K562 (cell line): Measurements from ENCODE around the gene GBA3.

ENCODE experiments used
- ELF4 ChIP-seq: fragments of 450-650 bp; formaldehyde crosslinking; IDR thresholded peaks from 2 replicates; pipeline ENCODE4 v1.4.0; 2022; ENCODE audit warnings: missing genetic modification characterization
- RNF2 ChIP-seq: sonication (generic); IDR thresholded peaks from 2 replicates; pipeline ENCODE4 v1.6.1; 2016
- SPI1 ChIP-seq: IDR thresholded peaks from 2 replicates; pipeline ENCODE4 v1.6.1; 2011; ENCODE audit warnings: low read depth, low read length, control low read depth, borderline replicate concordance
- SRSF3 ChIP-seq: fragments of 200-400 bp; formaldehyde crosslinking; IDR thresholded peaks from 2 replicates; pipeline ENCODE4 v1.6.1; 2016; ENCODE audit warnings: mild to moderate bottlenecking, low read length, moderate library complexity; ENCODE audit not compliant: insufficient read depth
- ZNF124 ChIP-seq: sonication (generic); formaldehyde crosslinking; IDR thresholded peaks from 2 replicates; pipeline ENCODE4 v1.8.1; 2022; ENCODE audit warnings: missing genetic modification reagents

GRCh38 chr4:22678940-22679854, 13.5 kb upstream of the GBA3 start:
- no peak for TF ChIP-seq ELF4 (CRISPR knock-in tag)
- TF ChIP-seq SRSF3: no peak
- no peak for TF ChIP-seq ZNF124 (CRISPR knock-in tag)
- no peak for TF ChIP-seq RNF2
- no peak for TF ChIP-seq SPI1
